Skeletal muscle satellite cell (primary cell): ENCODE measurements around the gene IDH3A.

Experiments used
- H3K27me3 ChIP-seq: 2 replicates; pipeline ENCODE4 v1.7.0; 2013; ENCODE audit warnings: low read length; ENCODE audit not compliant: control insufficient read depth, insufficient read depth
- H3K36me3 ChIP-seq: 2 replicates; pipeline ENCODE4 v1.7.0; 2013; ENCODE audit warnings: mild to moderate bottlenecking, control low read depth, low read length; ENCODE audit not compliant: insufficient read depth
- H3K4me1 ChIP-seq: 2 replicates; pipeline ENCODE4 v1.7.0; 2013; ENCODE audit warnings: low read length; ENCODE audit not compliant: control insufficient read depth, insufficient read depth
- H3K4me2 ChIP-seq: 2 replicates; pipeline ENCODE4 v1.7.0; 2013; ENCODE audit warnings: mild to moderate bottlenecking, low read length
- H3K4me3 ChIP-seq: 2 replicates; pipeline ENCODE4 v1.7.0; 2013; ENCODE audit warnings: low read length
- H3K9ac ChIP-seq: 2 replicates; pipeline ENCODE4 v1.7.0; 2013; ENCODE audit warnings: mild to moderate bottlenecking, low read depth, low read length, moderate library complexity
- H3K9me3 ChIP-seq: replicated peaks from 2 replicates; pipeline ENCODE4 v1.7.0; 2013; ENCODE audit warnings: mild to moderate bottlenecking, control low read depth, low read length

The IDH3A gene

DNA sequence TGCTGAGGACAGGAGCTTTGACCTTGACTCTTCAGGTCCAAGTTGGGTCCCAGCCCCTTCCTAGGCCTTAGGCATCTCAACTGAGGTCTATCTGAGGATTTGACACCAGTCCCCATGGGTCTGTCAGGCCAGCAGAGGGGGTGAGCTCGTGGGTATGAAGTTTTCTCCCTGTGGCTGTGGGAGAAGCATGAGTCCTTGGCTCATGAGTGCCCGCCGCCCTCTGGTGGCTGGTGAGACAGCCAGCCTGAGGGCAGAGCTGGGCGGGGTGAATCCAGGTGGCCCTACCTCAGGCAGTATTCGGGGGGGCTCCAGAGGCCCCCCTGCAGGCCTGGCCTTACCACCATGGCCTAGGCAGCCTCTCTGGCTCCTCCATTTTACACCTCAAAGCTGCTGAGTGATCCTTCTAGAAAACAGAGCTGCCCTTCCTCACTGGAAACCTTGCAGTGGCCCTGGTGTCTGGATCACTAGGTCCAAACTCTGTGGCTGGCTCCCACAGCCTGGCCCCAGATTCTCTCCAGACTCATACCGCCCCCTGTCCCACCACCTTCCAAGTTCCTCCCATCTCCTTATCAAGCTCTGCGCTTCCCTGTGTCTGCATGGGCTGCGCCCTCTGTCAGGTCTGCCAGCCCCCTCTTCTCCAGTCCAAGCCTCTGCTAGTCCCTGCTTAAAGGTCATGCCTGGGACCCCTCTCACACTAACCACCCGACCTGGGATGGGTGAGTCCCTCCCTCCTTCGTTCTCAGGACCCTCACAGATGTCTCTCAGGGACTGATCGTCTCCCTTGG is 40.7 kb upstream of the IDH3A start:
- Histone ChIP-seq H3K27me3 (no peaks in the 10 kb centered on the region), H3K4me2 (no peak overlapping the region)

GRCh38 chr15:78109156-78109555 is 40.0 kb upstream of the IDH3A start:
- no peak overlapping the region for H3K9ac ChIP-seq
- H3K4me2 ChIP-seq: no peak overlapping the region
- H3K9me3 ChIP-seq: no peaks in the 10 kb centered on the region
- H3K27me3 ChIP-seq: no peaks in the 10 kb centered on the region
- H3K36me3 ChIP-seq: no peaks in the 10 kb centered on the region
- H3K4me1 ChIP-seq: peaks cover 6% of the 10 kb centered on the region
- no peak overlapping the region for H3K4me3 ChIP-seq

More for the DNA sequence above, 40.7 kb upstream of the IDH3A start:
- no peak overlapping the region for H3K9ac ChIP-seq
- no peaks in the 10 kb centered on the region for H3K36me3 ChIP-seq
- H3K4me1 ChIP-seq: peaks cover 6% of the 10 kb centered on the region
- no peak overlapping the region for H3K4me3 ChIP-seq
- no peaks in the 10 kb centered on the region for H3K9me3 ChIP-seq

- H3K9ac ChIP-seq: no peak overlapping the region
Observed at GRCh38 chr15:78110096-78110495, 39.1 kb upstream of the IDH3A start.

DNA sequence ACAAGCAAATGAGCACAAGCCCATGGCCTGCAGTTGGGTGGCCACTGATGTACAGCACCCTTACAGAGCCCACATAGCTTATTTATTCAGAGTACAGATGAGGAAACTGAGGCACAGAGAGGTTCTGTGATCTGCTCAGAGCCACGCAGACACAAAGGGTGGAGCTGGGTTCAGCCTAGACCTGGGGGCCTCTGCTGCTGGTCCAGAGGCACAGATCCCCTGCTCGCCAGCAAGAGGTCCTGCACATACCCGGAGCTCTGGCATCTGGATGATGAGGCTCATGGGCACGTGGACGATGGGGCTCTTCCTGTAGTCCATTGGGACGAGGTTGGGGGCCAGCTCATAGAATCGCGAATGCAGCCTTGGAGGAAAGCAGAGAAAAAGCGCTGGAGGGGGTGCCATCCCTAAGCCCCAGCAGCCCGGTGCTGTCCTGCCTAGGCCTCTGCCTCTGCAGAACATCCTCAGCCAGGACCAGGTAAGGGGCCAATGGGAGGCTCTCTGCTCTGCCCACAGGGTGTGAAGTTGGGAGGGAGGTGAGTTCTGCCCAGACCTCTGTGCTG is 38.2 kb upstream of the IDH3A start:
- Histone ChIP-seq H3K9ac (no peak overlapping the region), H3K4me1 (peaks cover 1% of the 10 kb centered on the region), H3K27me3 (no peaks in the 10 kb centered on the region), H3K4me3 (no peak overlapping the region), H3K9me3 (no peaks in the 10 kb centered on the region), H3K36me3 (no peaks in the 10 kb centered on the region), H3K4me2 (no peak overlapping the region)

More at GRCh38 chr15:78110096-78110495, 39.1 kb upstream of the IDH3A start:
- Histone ChIP-seq H3K4me2 (no peak overlapping the region), H3K9me3 (no peaks in the 10 kb centered on the region), H3K4me3 (no peak overlapping the region), H3K27me3 (no peaks in the 10 kb centered on the region), H3K4me1 (peaks cover 6% of the 10 kb centered on the region), H3K36me3 (no peaks in the 10 kb centered on the region)

- Histone ChIP-seq H3K27me3 (no peaks in the 10 kb centered on the region), H3K4me2 (no peak overlapping the region), H3K9me3 (no peaks in the 10 kb centered on the region), H3K4me1 (no peaks in the 10 kb centered on the region), H3K9ac (no peak overlapping the region), H3K36me3 (no peaks in the 10 kb centered on the region), H3K4me3 (no peak overlapping the region)
Observed at GRCh38 chr15:78111788-78112187, 37.4 kb upstream of the IDH3A start.

DNA sequence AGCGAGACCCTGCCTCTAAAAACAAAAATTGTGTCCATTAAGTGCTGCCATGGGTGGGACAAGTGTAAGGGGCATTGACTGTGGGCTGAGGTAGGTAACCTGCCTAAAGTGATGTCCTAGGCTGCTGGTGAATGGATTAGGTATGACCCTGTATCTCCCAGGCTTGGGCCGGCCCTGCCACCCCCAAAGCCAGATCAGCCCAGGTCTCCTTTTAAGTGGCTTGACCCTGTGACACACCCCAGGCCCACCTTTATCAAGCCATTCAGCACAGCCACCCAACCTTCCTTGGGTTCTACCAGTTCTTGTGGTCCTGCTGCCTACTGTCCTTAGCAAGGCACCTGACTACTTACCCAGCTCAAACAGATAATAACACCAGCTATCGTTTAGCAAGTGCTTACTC is 36.6 kb upstream of the IDH3A start:
- no peaks in the 10 kb centered on the region for H3K4me1 ChIP-seq
- no peak overlapping the region for H3K9ac ChIP-seq
- no peak overlapping the region for H3K4me2 ChIP-seq
- no peaks in the 10 kb centered on the region for H3K9me3 ChIP-seq
- no peaks in the 10 kb centered on the region for H3K36me3 ChIP-seq
- no peaks in the 10 kb centered on the region for H3K27me3 ChIP-seq
- H3K4me3 ChIP-seq: no peak overlapping the region

DNA sequence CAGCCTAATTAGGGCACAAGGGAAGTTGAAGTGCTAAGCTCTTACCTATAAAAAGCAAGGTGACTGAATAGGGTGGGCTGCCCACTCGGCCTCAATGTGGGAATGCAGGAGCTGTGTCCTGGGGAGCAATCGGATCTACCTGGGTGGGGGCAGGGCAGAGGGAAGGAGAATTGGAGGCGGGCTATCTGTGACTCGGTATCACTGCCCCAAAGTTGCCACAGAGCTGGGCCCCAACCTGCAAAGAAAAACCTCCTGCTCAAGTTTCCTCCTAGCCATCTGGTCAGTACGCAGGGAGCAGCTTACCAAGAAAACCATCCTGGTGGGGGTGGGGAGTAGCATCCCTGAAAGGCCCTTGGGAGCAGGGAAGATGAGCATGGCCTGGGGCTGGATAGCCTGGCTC is 28.6 kb upstream of the IDH3A start:
- Histone ChIP-seq H3K9me3 (no peaks in the 10 kb centered on the region), H3K4me2 (no peak overlapping the region), H3K36me3 (no peaks in the 10 kb centered on the region), H3K9ac (no peak overlapping the region), H3K4me1 (no peaks in the 10 kb centered on the region), H3K27me3 (peaks cover 8% of the 10 kb centered on the region), H3K4me3 (no peak overlapping the region)

DNA sequence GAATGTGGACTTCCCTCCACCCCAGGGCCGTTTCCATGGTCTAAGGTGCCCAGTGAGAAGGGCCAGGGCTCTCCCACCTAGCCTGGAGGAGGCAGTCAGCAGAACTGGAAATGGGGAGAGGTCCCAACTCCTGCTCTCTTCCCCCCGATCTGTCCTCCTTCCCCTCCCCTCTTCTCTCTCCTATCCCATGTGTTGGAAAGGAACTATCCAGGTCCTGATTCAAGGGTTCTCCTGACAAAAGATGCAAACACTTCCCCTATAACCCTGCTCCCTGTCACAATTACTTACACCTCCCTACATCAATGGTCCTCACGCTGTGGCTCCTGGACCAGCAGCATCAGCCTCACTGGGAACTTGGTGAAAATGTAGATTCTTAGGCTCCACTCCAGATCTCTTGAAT is 23.9 kb upstream of the IDH3A start:
- H3K9me3 ChIP-seq: no peaks in the 10 kb centered on the region
- peaks cover 8% of the 10 kb centered on the region for H3K27me3 ChIP-seq
- H3K4me3 ChIP-seq: no peak overlapping the region
- H3K36me3 ChIP-seq: no peaks in the 10 kb centered on the region
- no peaks in the 10 kb centered on the region for H3K4me1 ChIP-seq
- H3K9ac ChIP-seq: no peak overlapping the region
- H3K4me2 ChIP-seq: no peak overlapping the region

DNA sequence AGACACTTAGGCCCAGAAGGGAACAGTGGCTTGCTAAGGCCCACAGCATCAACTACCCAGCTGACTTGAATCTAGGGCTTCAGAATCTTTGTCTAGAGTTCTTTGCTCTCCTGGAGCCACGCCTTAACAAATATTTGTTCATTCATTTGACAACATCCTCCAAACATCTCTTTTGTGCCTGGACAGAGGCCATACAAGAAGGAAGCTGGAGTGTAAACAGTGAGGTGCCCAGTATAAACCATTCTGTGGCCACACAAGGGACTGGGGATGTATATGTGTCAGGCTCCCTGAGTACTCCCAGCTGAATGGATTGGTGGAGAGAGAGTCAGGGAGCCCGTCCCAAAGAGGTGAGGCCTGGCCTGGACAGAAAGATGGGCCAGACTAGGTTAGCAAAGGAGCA is 21.3 kb upstream of the IDH3A start:
- Histone ChIP-seq H3K4me3 (no peak overlapping the region), H3K9ac (no peak overlapping the region), H3K4me2 (no peak overlapping the region), H3K9me3 (no peaks in the 10 kb centered on the region), H3K4me1 (peaks cover 7% of the 10 kb centered on the region), H3K36me3 (no peaks in the 10 kb centered on the region), H3K27me3 (peaks cover 3% of the 10 kb centered on the region)

DNA sequence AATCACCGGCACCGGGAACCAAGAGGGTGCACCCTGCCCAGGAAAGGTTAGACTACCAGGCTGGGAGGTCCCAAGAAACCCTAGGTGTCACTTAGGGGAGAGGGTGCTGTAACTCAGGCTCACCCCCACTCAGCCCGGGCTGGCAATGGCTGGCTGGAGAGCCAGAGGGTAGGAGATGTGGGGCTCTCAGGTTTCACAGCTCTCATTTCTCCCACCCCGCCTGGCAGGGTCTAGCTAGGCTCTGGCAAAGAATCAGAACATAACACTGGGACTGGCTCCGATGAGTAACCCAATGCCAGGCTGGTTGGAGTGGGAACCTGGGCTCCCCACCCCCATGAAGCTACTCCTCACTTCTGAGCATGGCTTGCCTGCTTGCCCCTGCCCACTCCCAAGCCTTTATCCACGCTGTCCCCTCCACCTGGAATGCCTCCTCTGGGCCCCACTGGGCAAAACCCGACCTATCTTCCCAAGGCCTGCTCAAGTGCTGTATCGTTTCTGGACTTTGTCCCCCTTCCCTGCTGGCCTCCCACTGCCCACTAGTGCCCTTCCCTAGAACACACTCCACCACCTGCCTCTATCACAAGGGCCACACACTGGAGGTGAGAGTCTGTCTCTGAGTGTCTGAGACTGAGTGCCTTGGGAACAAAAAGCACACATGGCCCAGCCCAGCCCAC is 19.9 kb upstream of the IDH3A start:
- H3K4me2 ChIP-seq: no peak overlapping the region
- no peaks in the 10 kb centered on the region for H3K36me3 ChIP-seq
- no peak overlapping the region for H3K4me3 ChIP-seq
- H3K27me3 ChIP-seq: no peaks in the 10 kb centered on the region
- H3K4me1 ChIP-seq: peaks cover 7% of the 10 kb centered on the region
- no peaks in the 10 kb centered on the region for H3K9me3 ChIP-seq
- H3K9ac ChIP-seq: no peak overlapping the region

GRCh38 chr15:78129751-78130287 is 19.3 kb upstream of the IDH3A start:
- Histone ChIP-seq H3K9ac (no peak overlapping the region), H3K36me3 (no peaks in the 10 kb centered on the region), H3K4me3 (no peak overlapping the region), H3K27me3 (no peaks in the 10 kb centered on the region), H3K4me1 (peaks cover 7% of the 10 kb centered on the region), H3K4me2 (no peak overlapping the region), H3K9me3 (no peaks in the 10 kb centered on the region)
